NCI-H446 (cell line): ENCODE measurements around the gene MLPH.

ENCODE experiments used
- DNase-seq, 2 experiments: peaks; one replicate each; lab custom pipeline; 2025; lab: John Stamatoyannopoulos, UW

MLPH gene

DNA sequence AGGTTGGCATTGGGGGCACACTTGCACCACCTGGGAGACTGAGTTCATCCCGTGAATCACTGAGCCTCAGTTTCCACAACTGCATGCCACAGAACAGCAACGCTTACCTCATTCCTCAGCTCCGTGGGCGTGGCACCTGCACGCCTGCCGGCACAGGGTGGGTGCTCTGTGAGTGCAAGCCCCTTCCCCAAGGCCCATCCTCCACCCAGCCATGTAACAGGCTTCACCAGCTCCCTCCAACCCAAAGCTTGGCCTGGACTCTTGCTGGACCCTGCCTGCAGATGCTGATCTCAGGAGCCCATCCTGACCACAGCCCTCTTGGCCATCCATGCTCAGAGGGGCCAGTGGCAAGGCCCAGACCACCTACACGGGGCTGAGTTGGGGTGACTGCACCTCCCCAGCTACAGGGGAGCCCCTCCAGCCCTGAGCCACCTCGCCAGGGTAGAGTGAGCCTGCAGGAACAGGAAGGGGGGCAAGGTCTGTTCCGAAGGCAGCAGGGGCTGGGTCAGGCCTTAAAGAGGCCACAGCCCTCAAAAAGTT lies 81.1 kb downstream of the MLPH start:
- DNase-seq, result no peak

DNA sequence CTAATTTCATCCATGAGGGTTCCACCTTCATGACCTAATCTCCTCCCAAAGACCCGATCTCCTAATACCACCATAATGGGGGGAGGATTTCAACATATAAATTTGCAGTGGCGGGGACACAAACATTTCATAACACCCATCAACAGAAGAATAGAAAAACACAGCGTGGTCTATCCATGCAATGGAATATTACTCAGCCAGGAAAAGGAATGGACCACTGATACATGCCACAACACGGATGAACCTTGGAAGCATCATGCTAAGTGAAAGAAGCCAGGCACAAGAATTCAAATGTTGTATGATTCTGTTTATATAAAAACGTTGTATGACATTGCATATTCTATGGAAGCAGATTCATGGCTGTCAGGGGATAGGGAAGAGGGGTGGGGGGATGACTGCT lies 82.0 kb downstream of the MLPH start:
- no peak for DNase-seq

DNA sequence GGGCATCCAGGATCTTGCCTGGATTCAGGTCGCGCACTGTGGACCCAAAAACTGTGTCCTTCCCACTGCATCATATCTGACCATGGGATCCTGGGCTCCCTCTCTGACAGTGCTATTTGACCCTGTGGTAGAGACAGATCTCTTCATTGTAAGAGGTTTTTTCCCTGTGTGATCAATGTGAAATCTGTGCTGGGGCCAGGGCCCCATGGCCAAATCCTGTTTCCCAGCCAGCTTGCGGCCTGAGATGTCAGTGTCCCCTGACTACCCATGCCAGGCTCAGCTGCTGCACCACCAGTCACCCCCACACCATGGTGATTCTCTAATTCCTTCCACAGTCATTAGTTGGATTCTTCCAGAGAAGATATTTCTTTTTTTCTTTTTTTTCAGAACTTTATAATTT lies 82.8 kb downstream of the MLPH start:
- no peak for DNase-seq

DNA sequence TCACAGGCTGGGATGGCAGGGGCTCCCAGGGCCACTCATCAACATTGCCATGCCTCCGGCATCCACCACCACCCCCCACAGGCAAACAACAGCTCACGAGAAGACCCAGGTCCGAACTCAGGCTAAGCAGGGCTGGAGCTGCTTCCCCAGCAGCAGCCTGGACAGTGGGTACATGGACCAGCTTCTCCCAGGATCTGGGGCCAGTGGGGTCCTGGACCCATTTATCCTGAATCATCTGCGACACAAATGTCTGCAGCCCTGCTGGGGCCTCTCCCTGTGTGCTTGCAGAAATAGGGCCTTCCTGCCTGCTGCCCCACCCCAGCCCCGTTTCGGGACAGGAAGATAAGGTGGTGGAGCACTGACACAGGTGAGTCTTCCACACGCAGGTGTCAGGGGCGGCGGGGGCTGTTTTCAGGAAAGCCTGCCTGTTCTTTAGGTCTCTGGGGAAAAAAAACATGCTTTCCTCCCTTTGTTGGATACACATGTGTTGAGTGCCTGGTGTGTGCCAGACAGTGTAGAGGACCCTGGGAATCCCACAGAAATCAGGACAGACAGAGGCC lies 83.8 kb downstream of the MLPH start:
- DNase-seq, result no peak

DNA sequence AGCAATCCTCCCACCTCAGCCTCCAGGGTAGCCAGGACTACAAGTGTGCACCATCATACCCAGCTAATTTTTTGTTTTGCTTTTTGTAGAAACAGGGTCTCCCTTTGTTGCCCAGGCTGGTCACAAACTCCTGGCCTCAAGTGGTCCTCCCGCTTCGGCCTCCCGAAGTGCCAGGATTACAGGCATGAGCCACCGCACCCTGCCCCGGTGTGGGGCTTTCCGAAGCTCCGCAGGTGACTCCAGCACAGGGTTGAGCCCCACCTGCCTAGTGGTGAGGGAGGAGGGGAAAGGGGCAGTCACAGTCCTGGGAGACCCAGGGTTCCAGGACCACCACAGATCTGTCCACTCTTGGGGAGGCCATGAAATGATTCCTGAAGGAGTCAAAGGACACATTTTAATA lies 84.5 kb downstream of the MLPH start:
- no peak for DNase-seq

DNA sequence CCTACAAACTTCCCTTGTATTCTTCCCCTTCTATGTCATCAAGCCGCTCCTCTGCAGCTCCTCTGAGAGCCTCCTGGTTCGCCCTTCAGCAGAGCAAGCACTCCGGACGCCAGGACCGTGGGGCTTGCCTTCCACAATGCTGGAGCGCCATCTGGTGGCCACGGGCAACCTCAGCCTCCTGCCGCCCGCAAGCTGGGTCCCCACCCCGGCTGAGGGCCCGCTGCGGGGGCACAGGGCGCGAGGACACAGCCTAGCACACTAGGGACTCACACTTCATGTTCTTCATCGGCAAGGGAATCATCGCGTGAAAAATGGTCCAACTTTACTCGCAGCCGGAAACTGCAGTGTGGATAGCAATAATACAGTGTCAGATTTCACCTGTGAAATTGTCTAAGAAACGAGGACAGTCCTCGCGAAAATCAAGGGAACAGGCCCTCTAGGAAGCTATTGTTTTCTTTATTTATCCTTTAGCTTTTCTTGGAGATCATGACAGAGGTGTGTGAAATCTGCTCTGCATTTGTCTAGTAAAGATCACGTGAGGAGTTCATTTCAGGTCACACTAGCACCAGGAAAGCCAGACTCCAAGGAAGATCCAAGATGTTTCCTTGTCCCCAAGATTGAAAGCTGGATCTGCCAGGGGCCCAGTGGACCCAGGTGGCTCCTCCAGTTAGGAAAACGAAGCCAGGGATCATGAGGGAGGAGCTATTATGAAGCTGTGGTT lies 85.1 kb downstream of the MLPH start:
- peak; percentile 54 to 87 for DNase-seq

DNA sequence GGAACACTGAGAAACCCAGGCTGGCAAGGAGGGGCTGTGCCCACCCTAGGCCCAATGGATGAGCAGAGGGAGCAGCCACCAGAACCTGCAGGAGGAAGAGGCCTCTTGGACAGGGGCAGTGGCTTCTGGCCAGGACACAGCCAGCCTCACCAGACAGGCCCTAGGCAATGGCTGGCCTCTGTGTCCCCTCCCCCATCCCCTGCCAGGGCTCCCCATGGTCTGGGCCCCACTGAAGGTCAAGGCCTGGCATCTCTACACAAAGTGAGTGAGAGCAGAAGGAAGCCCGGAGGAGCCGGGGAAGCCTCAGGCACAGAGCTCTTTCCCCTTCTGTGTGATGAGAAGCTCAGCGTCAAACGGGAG lies 85.7 kb downstream of the MLPH start:
- DNase-seq, result no peak

DNA sequence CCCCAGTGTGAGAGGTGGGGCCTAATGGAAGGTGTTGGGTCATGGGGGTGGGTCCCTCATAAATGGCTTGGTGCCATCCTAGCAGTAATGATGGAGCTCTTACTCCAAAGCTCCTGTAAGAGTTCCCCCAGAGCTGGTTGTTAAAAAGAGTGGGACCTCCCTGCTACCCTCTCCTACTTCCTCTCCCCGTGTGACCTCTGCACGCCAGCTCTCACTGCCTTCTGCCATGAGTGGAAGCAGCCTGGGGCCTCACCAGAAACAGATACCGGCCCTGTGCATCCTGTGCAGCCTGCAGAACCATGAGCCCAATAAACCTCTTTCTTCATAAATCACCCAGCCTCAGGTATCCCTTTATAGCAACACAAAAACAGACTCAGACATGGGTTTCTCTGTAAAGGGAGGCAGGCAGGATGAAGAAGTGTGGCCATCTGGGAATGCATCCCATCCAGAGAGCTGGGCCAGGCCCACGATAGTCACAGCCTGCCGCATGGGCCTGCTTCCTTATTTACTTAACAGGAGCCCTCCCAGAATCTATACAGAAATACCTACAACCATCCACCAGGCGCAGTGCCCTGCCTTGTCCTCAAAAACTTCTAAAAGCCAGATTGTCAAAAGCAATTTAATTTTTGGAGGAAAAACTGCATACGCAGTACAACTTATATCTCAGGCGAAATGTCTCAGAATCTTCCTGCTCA lies 86.8 kb downstream of the MLPH start:
- no peak for DNase-seq

DNA sequence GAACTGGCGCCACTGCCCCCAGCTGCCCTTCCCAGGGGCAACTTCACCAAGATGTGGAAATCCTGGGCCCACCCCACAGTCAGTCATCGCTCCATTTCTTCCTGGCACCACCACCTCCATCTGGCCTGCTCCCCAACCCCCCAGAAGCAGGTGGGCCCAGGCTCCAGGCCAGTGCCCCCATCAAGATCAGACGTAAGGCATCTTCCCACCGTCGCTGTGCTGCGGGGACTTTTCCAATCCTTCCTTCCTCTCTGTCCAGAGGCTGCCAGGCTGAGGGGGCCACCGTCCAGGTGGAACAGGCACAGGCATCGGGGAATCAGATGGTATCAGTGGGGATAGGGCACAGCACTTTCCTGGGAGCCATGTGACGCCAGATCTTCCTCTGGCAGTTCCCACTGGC lies 87.4 kb downstream of the MLPH start:
- no peak for DNase-seq

DNA sequence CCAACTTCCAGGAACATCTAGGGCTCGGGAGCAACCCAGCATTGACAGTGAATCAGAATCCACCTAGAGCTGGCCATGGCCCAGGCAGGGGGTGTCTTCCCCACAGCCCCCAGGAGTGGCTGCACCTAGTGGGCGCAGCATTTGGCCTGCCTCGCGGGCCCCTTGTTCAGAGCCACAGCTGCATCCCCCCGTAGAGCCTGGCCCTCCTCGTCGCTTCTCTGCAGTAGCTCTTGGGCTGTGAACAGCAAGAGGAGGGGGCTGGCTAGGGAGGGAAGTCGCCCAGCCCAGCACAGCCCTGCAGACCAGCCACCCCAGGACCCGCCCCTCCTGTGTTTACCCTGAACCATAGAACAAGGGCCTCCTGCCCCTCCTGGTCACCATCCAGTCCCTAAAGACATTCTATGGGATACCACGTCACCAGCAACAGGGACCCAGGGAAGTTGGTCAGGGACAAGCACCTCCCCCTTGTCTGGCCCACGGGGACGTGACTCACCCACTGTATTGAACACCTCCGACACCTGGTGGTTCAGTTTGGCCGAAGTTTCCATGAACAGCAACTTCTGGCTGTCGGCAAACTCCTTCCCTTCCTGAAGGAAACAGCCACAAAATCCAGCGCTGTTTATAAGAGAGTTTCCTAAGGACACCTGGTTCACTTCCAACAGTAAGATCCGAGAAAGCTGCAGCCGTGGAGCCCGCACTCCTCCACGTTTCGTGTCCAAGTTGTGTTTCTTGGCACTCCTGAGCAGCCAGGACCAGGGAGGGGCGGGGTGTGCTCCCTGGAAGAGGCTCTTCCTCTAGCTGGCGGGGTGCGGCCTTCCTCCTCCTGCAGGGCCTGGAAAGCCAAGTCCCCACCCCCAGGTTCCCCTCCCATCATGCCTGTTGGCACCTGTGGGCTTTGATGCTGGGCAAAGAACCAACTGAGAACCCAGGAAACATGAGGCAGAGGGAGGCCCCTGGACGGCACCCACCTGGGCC lies 88.1 kb downstream of the MLPH start:
- no peak for DNase-seq

DNA sequence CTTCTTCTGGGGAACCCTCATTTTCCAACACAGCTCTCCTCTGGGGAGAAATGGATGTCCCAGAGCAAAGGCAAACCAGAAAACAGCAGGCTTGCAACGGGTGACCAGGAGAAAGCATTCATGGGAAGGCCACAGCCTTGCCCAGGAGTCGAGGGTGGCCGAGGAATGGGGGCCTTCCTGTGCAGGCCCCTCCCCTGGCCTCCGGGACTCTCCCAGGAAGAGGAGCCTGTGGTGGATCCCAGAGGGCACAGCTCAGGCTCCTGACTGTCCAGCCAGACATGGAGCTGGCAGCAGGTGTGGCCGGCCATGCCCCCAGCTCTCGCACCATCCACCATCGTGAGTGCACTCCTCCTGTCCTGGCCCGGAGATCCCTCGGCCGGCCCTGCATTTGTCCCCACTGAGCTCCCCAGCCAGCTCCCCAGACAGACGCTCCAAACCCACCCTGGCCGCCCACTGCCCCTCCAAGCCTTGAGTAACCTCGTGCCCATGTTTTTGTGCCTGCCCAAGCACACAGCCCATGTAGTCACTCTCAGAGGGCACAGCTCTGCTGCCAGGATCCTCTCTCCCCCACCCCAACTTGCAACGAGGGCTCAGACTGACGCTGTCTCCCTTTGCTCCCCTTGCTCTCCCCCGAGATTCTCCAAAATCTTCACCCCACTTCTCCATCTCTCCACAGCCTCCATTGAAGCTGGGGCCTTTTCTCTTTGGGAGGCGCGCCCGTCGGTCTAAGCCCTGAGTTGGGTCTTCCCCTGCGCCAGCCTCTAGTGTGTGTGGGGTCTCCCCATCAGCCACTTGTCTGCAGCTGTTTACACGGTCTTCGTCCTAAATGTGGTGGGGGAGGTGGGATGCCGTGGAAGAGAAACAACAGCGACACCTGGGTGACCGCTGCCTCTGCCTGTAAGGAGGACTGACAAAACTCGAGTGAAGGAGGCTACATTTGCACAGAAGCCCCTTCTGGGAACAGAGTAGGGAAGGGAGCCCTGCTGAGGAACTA lies 89.1 kb downstream of the MLPH start:
- no peak for DNase-seq

DNA sequence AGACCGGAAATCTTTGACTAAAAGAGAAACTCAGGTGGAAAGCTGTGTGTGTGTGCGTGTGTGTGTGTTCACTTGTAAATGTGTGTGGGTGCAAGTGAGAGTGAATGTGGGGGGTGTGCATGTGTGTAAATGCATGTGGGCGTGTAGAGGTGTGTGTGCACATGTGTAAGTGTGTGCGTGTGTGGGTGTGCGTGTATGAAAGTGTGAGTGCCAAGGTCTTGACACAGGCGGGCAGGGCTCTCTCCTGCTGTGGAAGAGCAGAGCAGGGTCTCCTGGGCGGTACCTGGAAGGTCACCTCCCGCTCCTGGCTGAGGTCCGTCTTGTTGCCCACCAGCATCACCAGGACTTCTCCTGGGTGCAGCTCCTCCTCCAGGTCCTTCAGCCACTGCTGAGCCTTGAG lies 89.9 kb downstream of the MLPH start:
- DNase-seq, result no peak

DNA sequence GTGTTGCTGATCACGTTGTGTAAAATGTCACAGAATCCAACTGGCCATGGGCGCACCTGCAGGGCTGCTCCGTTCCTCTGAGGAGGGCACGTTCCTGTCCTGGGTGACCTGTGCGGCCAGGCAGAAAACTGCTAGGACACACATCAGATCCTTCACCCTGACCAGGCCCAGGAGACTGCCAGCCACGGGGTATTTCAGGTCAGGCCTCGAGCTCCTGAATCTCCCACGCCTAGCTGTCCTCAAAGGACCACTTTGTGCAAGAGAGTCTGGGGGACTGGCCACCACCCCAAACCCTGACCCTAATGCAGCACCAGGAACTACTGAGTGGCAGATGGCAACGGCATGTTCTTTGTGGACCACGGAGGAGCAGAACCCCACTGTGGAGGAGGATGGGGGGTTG lies 90.4 kb downstream of the MLPH start:
- no peak for DNase-seq

DNA sequence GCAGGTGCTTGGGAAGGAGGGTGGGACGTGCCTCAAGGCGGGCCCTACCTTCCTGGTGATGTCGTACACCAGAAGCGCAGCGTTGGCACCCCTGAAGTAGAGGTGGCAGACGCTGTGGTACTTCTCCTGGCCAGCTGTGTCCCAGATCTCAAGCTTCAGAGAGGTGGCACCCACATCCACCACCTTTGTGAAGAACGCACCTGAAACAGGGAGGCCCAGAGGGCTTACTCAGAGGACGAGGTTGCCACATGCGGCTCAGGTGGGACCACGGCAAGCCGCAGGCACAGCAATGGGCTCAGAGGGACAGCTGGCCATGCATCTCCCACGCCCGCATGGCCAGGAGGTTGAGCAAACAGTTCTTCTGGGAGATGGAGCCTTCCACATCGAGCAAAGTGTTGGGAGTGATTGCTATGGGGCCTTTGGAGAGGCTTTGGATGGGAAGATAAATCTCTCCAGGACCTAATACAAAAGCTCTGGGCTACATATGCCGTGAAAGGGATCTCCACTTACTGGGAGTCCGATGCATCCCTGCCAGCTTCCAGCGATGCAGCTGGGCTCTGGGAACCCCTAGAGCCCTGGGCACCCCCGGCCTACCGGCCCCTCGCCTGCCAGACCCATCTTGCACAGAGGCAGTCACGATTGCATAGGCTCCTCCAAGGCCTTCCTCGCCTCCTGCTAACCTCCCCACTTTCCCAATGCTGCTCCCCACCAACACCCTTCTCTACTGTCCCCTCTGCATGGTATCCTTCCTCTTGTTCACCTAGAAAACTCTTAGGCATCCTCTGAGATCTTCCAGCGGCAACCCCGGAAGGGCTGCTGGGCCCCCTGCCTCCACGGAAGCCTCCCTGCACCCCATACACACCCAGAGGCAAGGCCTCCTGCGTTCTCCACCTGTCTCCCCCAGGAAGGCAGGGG lies 91.2 kb downstream of the MLPH start:
- DNase-seq, result no peak

DNA sequence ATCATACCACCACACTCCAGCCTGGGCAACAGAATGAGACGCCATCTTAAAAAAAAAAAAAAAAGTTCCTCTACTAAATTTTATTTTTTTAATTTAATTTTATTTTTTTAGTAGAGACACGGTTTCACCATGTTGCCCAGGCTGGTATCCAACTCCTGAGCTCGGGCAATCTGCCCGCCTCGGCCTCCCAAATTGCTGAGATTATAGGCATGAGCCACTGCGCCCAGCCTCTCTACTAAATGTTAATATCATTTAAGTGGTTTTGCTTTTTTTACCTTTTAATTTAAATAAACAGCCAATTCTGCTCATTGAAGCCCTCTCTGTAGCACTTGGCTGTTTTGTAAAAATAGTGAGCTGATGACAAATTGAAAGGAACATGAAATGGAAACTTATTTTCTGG lies 94.3 kb downstream of the MLPH start:
- DNase-seq, result no peak

DNA sequence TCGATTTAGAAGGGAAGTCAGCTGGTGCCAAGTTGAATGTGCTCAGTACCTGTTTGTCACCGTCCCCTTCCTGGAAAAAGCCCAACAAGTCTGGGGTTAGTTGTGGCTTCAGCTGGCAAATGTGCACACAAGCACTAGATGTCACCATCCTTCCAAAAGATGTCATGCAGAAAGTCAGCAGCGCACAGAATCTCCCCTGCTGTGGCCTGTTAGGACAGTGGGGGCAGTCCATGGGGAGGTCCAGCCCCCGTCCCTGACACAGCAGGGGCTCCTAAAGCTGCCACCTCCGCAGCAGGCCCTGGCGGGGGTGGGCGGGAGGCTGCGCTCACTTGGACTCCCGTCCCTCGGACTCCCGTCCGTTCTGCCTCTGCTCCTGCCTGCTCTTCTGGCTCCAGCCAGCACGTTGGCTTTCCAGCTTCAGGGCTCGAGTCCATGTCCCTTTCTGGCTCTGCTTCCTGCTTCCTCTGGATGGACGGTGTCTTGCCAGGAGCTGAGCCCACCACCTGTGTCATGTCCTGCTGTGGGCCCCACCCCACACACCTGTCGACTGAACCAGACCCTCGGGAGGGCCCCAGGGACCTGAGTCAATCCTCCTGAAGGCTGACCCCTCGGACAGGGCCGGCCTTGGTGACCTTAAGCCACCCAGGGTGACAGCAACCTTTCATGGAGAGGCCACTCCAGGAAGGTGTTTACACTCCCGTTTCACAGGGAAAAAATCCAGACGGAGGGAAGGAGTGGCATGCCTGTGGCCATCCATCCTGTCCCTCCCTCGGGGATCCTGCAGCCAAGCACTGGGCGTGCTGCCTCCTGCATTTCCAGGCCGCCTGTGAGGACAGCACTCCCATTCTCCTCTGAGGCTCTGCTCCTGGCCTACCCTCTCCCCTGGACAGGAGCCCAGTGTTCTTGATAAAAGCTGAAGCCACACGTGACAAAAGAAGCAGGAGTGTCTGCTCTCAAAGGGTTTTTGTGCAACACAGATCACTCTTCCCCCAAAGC lies 95.0 kb downstream of the MLPH start:
- no peak for DNase-seq

DNA sequence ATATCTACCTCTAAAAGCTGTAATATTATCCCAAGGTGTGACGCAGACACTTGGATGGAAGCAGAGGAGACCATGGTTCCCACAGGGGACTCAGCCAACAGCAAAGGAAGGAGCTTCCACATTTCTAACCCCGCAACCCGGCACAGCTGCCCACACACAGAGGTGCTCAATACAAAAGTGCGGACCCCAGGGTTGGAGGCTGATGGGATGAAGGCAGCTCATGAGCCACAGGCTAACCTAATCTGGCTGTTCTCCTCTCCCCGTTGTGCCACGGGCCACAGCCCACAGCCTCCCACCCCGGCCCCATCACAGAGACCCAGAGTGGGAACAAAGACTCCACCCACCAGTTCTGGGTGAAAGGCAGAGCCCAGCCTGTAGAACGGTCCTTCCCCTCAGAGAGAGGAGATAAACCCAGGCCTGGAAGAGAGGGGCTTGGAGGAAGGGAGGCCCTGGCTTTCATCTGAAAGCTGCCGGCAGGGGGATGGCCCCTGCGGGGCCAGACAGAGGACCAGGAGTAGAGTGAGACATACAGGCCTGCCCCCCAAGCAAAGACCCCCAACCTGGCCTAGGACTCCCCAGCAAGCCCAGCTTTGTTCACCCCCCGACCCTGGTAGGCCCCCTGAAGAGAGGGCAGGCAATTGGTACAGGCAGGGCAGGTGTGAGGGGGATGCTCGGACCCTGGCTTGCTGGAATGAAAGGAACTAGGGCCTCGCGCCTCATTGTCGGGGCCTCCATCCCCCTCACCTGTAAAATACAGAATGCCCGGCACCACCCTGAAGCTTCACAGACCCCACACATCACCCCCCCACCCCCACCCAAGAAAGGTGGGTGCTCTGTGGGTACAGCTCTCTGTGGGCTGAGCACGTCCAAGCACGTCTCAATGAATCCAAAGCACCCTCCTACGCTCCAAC lies 96.6 kb downstream of the MLPH start:
- no peak for DNase-seq
